K562 (cell line): ENCODE data around the gene TNFRSF19. TPM values are rescaled to one million over a fixed set of nuclear protein-coding genes. Genes with fewer than 3 reads are reported as not detected.

ENCODE experiments used
- ATAC-seq: fragments of 200-7000 bp; cut with Tn5 transposase; 3 replicates; pipeline ENCODE4 v1.9.1; 2020; ENCODE audit warnings: moderate library complexity
- BruUV-seq: library from RNA; stranded (reverse); fragments of 400-500 nt; replicated peaks from 2 replicates; lab custom pipeline; 2021; lab: Mats Ljungman, UMichigan
- CTCF ChIA-PET: fragments of 300-600 bp; formaldehyde crosslinking; extraction: SDS; loops from one replicate; lab custom pipeline; 2021; ENCODE audit warnings: low intra/inter-chr PET ratio; lab: Yijun Ruan, JAX
- POLR2A ChIA-PET: fragments of 300-600, 350-650 bp; sonication (Branson Sonifier 250); formaldehyde crosslinking; extraction: SDS; loops from one replicate; lab custom pipeline; 2021; ENCODE audit warnings: antibody characterized with exemption, inconsistent platforms; lab: Yijun Ruan, JAX
- DNase-seq, 4 experiments: peaks; one replicate each; pipeline versions ENCODE4 v3.0.0 to v3.0.0-alpha.2; 2011 to 2018; ENCODE audit warnings: low spot score in 3 of 4, mixed read lengths in 3 of 4; ENCODE audit errors: extremely low read depth in 1 of 4
- FAIRE-seq: peaks from 2 replicates; lab custom pipeline; 2011; peaks lifted over from hg19 to GRCh38; lab: Jason Lieb, UNC
- H2AFZ ChIP-seq: 2 replicates; pipeline ENCODE4 v1.6.0; 2011; ENCODE audit warnings: low read depth, low read length, control low read depth, inconsistent platforms
- H3K27ac ChIP-seq: fragments of 200-600 bp; 3 replicates; pipeline ENCODE4 v1.8.0; 2011; ENCODE audit warnings: low read depth, mild to moderate bottlenecking, control low read depth, inconsistent platforms, low read length, moderate library complexity, mixed read lengths; ENCODE audit errors: extremely low read depth
- H3K27me3 ChIP-seq, 2 experiments: fragments of 300-600 bp in 1 of 2; 2 replicates in 1 of 2; 3 replicates in 1 of 2; pipeline versions ENCODE4 v1.6.0 to v1.8.0; 2011; ENCODE audit warnings: inconsistent platforms in 2 of 2, low read length in 2 of 2, mild to moderate bottlenecking in 1 of 2, mixed read lengths in 1 of 2, moderate library complexity in 1 of 2; ENCODE audit not compliant: control insufficient read depth in 2 of 2, insufficient read depth in 2 of 2
- H3K36me3 ChIP-seq: fragments of 300-600 bp; 3 replicates; pipeline ENCODE4 v1.8.0; 2011; ENCODE audit warnings: mild to moderate bottlenecking, low read length, inconsistent platforms; ENCODE audit not compliant: control insufficient read depth, insufficient read depth
- H3K4me1 ChIP-seq, 2 experiments: fragments of 200-600 bp in 1 of 2; replicated peaks in 1 of 2; 2 replicates in 1 of 2; 3 replicates in 1 of 2; pipeline versions ENCODE4 v1.5.1 to v1.8.0; 2011; ENCODE audit warnings: inconsistent platforms in 2 of 2, low read length in 2 of 2, mild to moderate bottlenecking in 1 of 2, mixed read lengths in 1 of 2, moderate library complexity in 1 of 2; ENCODE audit not compliant: control insufficient read depth in 2 of 2, insufficient read depth in 2 of 2
- H3K4me2 ChIP-seq: 2 replicates; pipeline ENCODE4 v1.6.1; 2011; ENCODE audit warnings: low read length, control low read depth, inconsistent platforms, mixed read lengths; ENCODE audit not compliant: insufficient read depth
- H3K4me3 ChIP-seq: fragments of 200-600 bp; sonication (generic), shearing (Covaris generic); 2 replicates; pipeline ENCODE4 v1.5.1; 2016; ENCODE audit warnings: control low read depth, inconsistent platforms
- H3K79me2 ChIP-seq: fragments of 200-600 bp; 3 replicates; pipeline ENCODE4 v1.8.0; 2011; ENCODE audit warnings: low read length, inconsistent platforms; ENCODE audit not compliant: control insufficient read depth, insufficient read depth
- H3K9ac ChIP-seq, 2 experiments: 2 replicates each; pipeline versions ENCODE4 v1.6.0 to v1.6.1; 2011; ENCODE audit warnings: low read depth in 2 of 2, low read length in 2 of 2, control low read depth in 1 of 2, inconsistent platforms in 1 of 2, mild to moderate bottlenecking in 1 of 2, mixed read lengths in 1 of 2; ENCODE audit not compliant: insufficient read depth in 1 of 2
- H3K9me1 ChIP-seq: one replicate; pipeline ENCODE4 v1.6.0; 2011; ENCODE audit warnings: inconsistent platforms, mild to moderate bottlenecking, low read length, moderate library complexity; ENCODE audit not compliant: control insufficient read depth, insufficient read depth
- H3K9me3 ChIP-seq: replicated peaks from 2 replicates; pipeline ENCODE4 v1.5.1; 2011; ENCODE audit warnings: low read depth, low read length, inconsistent platforms; ENCODE audit not compliant: control insufficient read depth, insufficient read depth
- H4K20me1 ChIP-seq: replicated peaks from 2 replicates; pipeline ENCODE4 v1.6.1; 2011; ENCODE audit warnings: low read length, inconsistent platforms, mixed read lengths; ENCODE audit not compliant: control insufficient read depth, insufficient read depth
- BRD4 ChIP-seq: fragments of 200-600 bp; sonication (generic); IDR thresholded peaks from 2 replicates; pipeline ENCODE4 v1.6.1; 2017; ENCODE audit warnings: inconsistent platforms
- CBX8 ChIP-seq: fragments of 200-600 bp; sonication (generic); IDR thresholded peaks from 2 replicates; pipeline ENCODE4 v1.6.1; 2012; ENCODE audit warnings: borderline replicate concordance, mixed run types, low read depth, mild to moderate bottlenecking, moderate library complexity, mixed read lengths, low read length, control low read depth, inconsistent platforms; ENCODE audit not compliant: poor library complexity, severe bottlenecking; ENCODE audit errors: extremely low read depth
- ESRRA ChIP-seq: fragments of 450-650 bp; IDR thresholded peaks from 2 replicates; pipeline ENCODE4 v1.6.1; 2014; ENCODE audit warnings: low read depth, mild to moderate bottlenecking, moderate library complexity, borderline replicate concordance
- FOXJ2 ChIP-seq: fragments of 200-800 bp; sonication (Bioruptor generic); IDR thresholded peaks from 2 replicates; pipeline ENCODE4 v1.6.1; 2016; ENCODE audit warnings: missing genetic modification characterization, missing compliant biosample characterization
- HNRNPK ChIP-seq: fragments of 200-400 bp; formaldehyde crosslinking; IDR thresholded peaks from one replicate; pipeline ENCODE4 v1.6.1; 2018; ENCODE audit warnings: mild to moderate bottlenecking, low read depth, low read length; ENCODE audit not compliant: poor library complexity, severe bottlenecking
- MEF2A ChIP-seq: IDR thresholded peaks from 2 replicates; pipeline ENCODE4 v1.6.1; 2011; ENCODE audit warnings: low read depth, mild to moderate bottlenecking, low read length, moderate library complexity; ENCODE audit not compliant: control insufficient read depth
- NCOR1 ChIP-seq: fragments of 450-650 bp; IDR thresholded peaks from 2 replicates; pipeline ENCODE4 v1.6.1; 2016; ENCODE audit warnings: mild to moderate bottlenecking, moderate library complexity
- POLR3G ChIP-seq: IDR thresholded peaks from 2 replicates; pipeline ENCODE4 v1.6.1; 2011; ENCODE audit not compliant: insufficient read length, insufficient replicate concordance; ENCODE audit errors: extremely low read depth
- PURB ChIP-seq: sonication (generic); formaldehyde crosslinking; IDR thresholded peaks from 2 replicates; pipeline ENCODE4 v1.9.0; 2021; ENCODE audit warnings: low read depth, mild to moderate bottlenecking, missing genetic modification reagents
- RBM14 ChIP-seq: fragments of 200-400 bp; formaldehyde crosslinking; IDR thresholded peaks from 2 replicates; pipeline ENCODE4 v1.6.1; 2018; ENCODE audit warnings: low read depth, mild to moderate bottlenecking, low read length, moderate library complexity, borderline replicate concordance; ENCODE audit not compliant: insufficient read depth
- RBM15 ChIP-seq: fragments of 200-400 bp; formaldehyde crosslinking; IDR thresholded peaks from 2 replicates; pipeline ENCODE4 v1.6.1; 2018; ENCODE audit warnings: mild to moderate bottlenecking, low read length, moderate library complexity; ENCODE audit not compliant: insufficient read depth
- SMC3 ChIP-seq: conservative IDR thresholded peaks from 2 replicates; pipeline ENCODE4 v1.6.1; 2011; ENCODE audit warnings: low read depth, low read length, improper control_type of control experiment; ENCODE audit not compliant: insufficient read depth
- TFAP4 ChIP-seq: sonication (generic); formaldehyde crosslinking; IDR thresholded peaks from 2 replicates; pipeline ENCODE4 v1.8.0; 2022; ENCODE audit warnings: missing genetic modification reagents, mild to moderate bottlenecking, moderate library complexity, borderline replicate concordance
- ZNF224 ChIP-seq: sonication (generic); formaldehyde crosslinking; IDR thresholded peaks from 2 replicates; pipeline ENCODE4 v1.8.0; 2022; ENCODE audit warnings: mild to moderate bottlenecking, missing genetic modification reagents
- WGBS: fragments of 100-300 bp; shearing (Covaris generic); methylation state at CpG from one replicate; pipeline ENCODE4 v1.1.6; 2016; ENCODE audit warnings: low coverage, mixed read lengths; ENCODE audit not compliant: insufficient coverage; ENCODE audit errors: missing lambda C conversion rate; 5-methylcytosine and 5-hydroxymethylcytosine counted together
- in situ Hi-C: fragments of 300-500 bp; cut with MboI; formaldehyde crosslinking; loops from 4 replicates; pipeline ENCODE4 v1.15.0; 2018; ENCODE audit warnings: inconsistent platforms, mixed read lengths
- intact Hi-C: fragments of 100-400 bp; cut with micrococcal nuclease; formaldehyde crosslinking; loops from 2 replicates; pipeline ENCODE4 v1.14.2; 2022
- polyA plus RNA-seq, 8 experiments: library from polyadenylated mRNA; depleted of rRNA in 4 of 8; stranded (reverse) in 5 of 8; unstranded in 3 of 8; fragments of >200 nt; fragmentation: Nextera tagmentation in 2 of 8; fragmentation: Illumina TruSeq in 1 of 8; extraction: Ambion mirVana in 2 of 8; extraction: Trizol in 1 of 8; gene quantifications; 2 replicates each; pipeline versions ENCODE4 v1.2.1 to v1.2.3, GENCODE V29; 2011 to 2014; ENCODE audit warnings: inconsistent platforms in 1 of 8, missing spikeins in 1 of 8
- total RNA-seq, 7 experiments: library from RNA; depleted of rRNA in 6 of 7; stranded (reverse); fragments of >200 nt in 6 of 7; fragmentation: Illumina TruSeq in 2 of 7; extraction: Trizol in 2 of 7; gene quantifications; 2 replicates each; pipeline versions ENCODE4 v1.2.1 to v1.2.3, GENCODE V29; 2011 to 2021; ENCODE audit warnings: low replicate concordance in 1 of 7

Gene TNFRSF19
- total and polyA plus RNA-seq, 9 of the 15 experiments (the other 6 are each of a cell fraction or from before 2014, with no cell fraction given): 0.01 to 0.07 TPM; not detected in 7

- intact Hi-C loops (no loop called here), in situ Hi-C loops (no loop called here)
- TF ChIP-seq ESRRA: no peak
- TF ChIP-seq NCOR1: no peak
- no peak overlapping the region for H3K4me3 ChIP-seq
- H3K4me2 ChIP-seq: no peak overlapping the region
- no peak for ATAC-seq
- WGBS: no CpG with 5 or more reads among the region's 1 CpG
- H3K9ac ChIP-seq: no peak overlapping the region
- H3K9me1 ChIP-seq: no peaks in the 10 kb centered on the region
- FAIRE-seq: no peak
- H3K27ac ChIP-seq: no peak overlapping the region
- no TSS peak for BruUV-seq
- ChIA-PET POLR2A (no interaction called here), CTCF (no interaction called here)
- no peak for DNase-seq
- H3K4me1 ChIP-seq: peaks cover 0 to 16% of the 10 kb centered on the region in 2 experiments; a peak in 3 of 5 replicates
- H3K27me3 ChIP-seq: peaks cover 0 to 12% of the 10 kb centered on the region in 2 experiments; a peak in 3 of 5 replicates
- H3K9me3 ChIP-seq: no peaks in the 10 kb centered on the region
- H4K20me1 ChIP-seq: no peaks in the 10 kb centered on the region
- H3K36me3 ChIP-seq: no peaks in the 10 kb centered on the region
- H2AFZ ChIP-seq: no peak overlapping the region
- no peaks in the 10 kb centered on the region for H3K79me2 ChIP-seq
These were observed 10.5 kb downstream of the TNFRSF19 start for GRCh38 chr13:23580684-23581060.

- no peak overlapping the region for H3K4me2 ChIP-seq
- no TSS peak for BruUV-seq
- ATAC-seq: no peak
- in situ Hi-C loops (no loop called here), intact Hi-C loops (no loop called here)
- H3K36me3 ChIP-seq: no peaks in the 10 kb centered on the region
- no peaks in the 10 kb centered on the region for H3K79me2 ChIP-seq
- H3K4me3 ChIP-seq: no peak overlapping the region
- peaks cover 0 to 12% of the 10 kb centered on the region in 2 experiments; a peak in 3 of 5 replicates for H3K27me3 ChIP-seq
- no peak for DNase-seq
- ChIA-PET POLR2A (no interaction called here), CTCF (no interaction called here)
- no peak for FAIRE-seq
- H3K27ac ChIP-seq: no peak overlapping the region
- no peak for TF ChIP-seq ZNF224
- TF ChIP-seq RBM15: no peak
- no peak for TF ChIP-seq CBX8
- TF ChIP-seq HNRNPK: no peak
- TF ChIP-seq FOXJ2 (tag): no peak
- no peak for TF ChIP-seq BRD4
- no peak for TF ChIP-seq SMC3
- no peak for TF ChIP-seq PURB (CRISPR knock-in tag)
- no peak for TF ChIP-seq TFAP4 (CRISPR knock-in tag)
- TF ChIP-seq MEF2A: no peak
- no peak for TF ChIP-seq POLR3G
- TF ChIP-seq RBM14: no peak
- H2AFZ ChIP-seq: no peak overlapping the region
- no peaks in the 10 kb centered on the region for H4K20me1 ChIP-seq
- H3K9ac ChIP-seq: no peak overlapping the region
- H3K4me1 ChIP-seq: peaks cover 0 to 15% of the 10 kb centered on the region in 2 experiments; a peak in 3 of 5 replicates
- no peaks in the 10 kb centered on the region for H3K9me3 ChIP-seq
- no peaks in the 10 kb centered on the region for H3K9me1 ChIP-seq
These were observed 13.3 kb downstream of the TNFRSF19 start for GRCh38 chr13:23583491-23583890.
